HG03378 (cell line): ENCODE results near the gene ZBTB2.
A peak's percentile ranks its signal among the peaks of the same experiment; 100 is the strongest.

Source experiments
- ATAC-seq: cut with Tn5 transposase; IDR thresholded peaks from one replicate; pipeline ENCODE4 v1.9.1; 2021; ENCODE audit warnings: mild to moderate bottlenecking, moderate library complexity; ENCODE audit not compliant: unreplicated experiment

Gene ZBTB2, protein sequence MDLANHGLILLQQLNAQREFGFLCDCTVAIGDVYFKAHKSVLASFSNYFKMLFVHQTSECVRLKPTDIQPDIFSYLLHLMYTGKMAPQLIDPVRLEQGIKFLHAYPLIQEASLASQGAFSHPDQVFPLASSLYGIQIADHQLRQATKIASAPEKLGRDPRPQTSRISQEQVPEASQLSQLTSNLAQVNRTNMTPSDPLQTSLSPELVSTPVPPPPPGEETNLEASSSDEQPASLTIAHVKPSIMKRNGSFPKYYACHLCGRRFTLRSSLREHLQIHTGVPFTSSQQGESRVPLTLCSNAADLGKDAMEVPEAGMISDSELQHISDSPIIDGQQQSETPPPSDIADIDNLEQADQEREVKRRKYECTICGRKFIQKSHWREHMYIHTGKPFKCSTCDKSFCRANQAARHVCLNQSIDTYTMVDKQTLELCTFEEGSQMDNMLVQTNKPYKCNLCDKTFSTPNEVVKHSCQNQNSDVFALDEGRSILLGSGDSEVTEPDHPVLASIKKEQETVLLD

DNA sequence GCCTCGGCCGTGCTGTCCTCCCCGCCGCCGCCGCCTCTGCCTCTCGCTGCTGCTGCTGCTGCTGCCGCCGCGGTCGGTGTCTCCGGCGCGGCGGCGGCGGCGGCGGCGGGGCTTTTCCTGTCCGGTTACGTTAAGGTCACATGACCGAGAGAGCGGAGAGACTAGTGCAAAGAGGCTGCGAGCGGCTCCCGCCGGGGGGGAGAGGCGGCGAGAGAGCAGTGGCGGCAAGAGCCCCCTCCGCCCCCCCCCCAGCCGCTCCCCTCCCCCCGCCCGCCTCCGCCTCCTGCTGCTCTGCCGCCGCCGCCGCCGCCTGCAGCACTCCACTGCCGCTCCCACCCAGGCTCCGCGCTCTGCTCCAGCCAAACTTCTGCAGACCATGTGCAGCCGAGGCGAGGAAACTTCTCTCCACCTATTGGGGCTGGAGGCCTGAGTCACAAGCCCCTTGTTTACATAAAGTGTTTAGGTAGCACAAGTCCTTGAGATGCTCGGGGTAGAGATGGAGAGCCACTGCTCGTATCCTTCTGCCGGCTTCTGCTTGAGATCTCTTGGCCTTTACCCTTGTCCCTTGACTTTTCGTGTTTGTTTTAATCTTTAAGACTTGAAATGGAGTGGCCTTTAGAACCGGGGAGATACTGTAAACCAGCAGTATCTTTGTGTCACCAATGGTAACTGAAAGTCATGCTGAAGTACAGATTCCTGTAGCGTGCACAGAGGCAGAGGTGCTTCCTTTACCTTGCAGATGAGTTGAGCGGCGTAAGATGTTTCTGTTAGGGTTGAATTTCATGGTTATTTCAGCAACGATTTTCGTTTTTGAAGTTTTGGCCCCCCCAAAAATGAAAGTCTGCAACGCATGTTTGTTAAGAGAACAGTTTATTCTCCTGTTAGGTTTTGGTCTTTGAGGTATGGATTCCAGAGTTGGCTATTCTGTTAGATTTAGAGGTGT is at the start of gene ZBTB2:
Gene ZBTB2, minus strand, starts transcription at position 89 of the 943 bp plus-strand sequence. CDS start 17,922 bp downstream, outside the sequence.
- ATAC-seq, result peak; percentile 29

DNA sequence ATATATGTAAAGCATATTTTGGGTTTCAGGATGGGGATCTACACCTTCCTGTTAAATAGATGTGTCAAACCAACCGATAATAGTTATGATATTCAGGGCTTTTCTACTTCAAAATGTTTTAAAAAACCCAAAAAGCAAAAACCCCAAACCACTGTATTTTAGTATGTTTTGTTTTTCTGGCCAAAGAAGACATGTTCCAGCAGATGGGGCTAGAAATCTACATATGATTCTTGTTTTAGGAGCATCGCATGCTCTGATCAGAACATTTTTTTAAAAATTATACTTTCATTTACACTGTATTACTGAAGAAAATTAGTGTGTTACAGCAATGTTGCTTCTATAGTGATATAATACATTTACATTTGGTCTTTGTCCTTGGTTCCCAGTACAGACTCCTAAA is 49.6 kb upstream of the ZBTB2 start:
- ATAC-seq, result peak; percentile 27

DNA sequence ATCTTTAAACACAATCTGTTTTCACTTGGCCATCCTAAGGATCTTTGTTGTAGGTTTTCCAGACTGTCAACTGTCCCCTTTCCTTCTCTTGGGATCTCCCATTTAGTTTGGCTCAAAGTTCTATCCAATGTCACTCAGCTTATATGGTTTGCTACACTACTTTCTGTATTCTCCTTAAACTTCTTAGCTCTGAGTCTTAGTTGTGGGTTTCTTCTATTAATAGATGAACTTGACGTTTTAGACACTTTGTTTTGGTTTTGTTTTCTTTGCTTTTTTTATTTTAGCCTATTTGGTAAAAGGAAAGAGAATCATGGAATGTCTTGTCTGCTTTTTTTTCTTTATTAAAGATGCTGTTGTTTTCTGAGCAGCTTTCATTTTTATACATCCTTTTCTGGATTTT is 49.1 kb upstream of the ZBTB2 start:
- peak; percentile 53 for ATAC-seq

DNA sequence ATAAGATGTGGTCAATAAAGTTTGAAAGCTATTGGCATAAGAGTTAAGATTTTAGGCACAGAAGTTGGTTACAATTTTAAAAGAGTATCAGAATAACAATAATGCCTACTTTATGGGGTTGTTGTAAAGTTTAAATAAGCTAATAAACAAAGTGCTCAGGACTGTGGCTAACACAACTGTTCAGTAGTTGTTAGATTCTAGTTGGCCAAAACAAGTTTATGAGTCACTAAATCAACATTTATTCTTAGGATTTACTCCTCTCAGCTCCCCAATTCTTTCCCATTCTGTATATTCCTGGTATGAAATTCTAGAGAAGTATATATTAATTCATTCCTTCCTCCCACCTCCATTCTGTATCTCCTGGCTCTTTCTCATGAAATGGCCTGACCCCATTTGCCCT is 46.0 kb upstream of the ZBTB2 start:
- no peak for ATAC-seq

DNA sequence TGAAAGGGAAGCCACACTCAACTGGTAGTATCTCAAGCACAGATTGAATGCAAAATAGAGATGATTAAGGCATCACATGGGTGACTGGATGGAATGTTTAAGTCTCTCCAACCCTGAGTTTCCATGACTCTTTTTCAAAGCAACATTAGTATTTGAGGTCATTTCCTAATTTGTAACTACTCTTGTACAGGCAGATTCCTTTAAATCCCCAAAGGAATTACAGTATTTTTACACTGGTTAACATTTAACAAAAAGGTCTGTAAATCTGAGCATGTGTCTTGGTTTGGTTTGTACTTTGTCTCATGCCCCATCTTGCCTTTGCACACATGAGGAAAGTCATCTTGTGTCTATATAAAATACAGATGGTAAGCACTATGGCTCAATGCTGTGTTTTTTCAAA is 45.4 kb upstream of the ZBTB2 start:
- ATAC-seq, result no peak

DNA sequence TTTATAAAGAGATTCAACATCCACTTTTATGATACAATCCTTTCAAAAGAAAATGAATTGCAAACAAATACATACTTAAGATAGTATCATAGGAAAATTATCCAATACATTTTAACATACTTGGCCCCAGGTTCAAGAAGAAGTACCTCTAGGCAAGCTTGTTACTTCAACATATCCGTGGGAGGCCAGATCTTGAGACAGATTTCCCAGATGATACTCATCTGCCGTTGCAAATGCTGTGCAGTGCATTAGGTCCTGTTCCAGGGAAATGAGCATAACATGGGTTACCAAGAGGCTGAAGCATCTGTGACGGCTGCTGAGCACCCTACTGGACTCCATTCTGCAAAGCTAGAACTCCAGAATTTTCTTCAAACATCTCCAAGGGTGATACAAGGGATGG is 44.9 kb upstream of the ZBTB2 start:
- ATAC-seq, result no peak

DNA sequence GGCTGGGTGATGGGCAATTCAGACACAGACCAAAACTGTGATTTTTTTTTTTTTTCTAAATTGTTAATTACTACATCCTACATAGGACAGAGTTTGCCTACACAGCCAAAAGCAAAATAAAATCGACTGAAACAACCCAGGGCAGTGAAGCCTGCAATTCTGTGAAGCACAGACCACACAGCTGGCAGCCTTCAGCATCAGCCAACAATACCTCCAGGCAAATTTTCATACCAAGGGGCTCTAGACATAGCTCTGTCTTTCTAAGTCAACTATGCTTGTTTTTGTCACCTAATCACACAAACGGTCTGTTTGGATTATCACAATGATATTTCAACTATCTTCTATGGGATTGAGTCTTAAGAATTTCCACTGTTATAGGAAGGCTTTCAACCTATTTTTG is 43.0 kb upstream of the ZBTB2 start:
- no peak for ATAC-seq

DNA sequence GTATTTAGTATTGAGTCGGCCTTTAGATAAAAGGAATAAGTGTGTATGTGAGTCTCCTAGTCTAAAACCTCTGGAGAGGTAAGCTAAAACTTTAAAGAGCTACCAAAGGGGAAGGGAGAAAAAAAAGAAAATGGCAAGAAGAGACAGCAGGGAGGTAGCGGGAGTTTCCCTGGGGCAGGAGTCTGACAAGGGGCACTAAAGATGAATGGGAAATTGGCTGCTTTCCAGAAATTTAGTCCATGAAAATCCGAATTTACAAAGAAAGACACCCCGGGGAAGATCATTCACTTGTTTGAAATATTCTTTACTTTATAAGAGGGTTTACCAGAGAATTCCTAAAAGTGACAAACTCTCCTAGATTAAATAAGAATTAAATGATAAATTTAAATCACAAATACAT is 41.3 kb upstream of the ZBTB2 start:
- ATAC-seq, result no peak

DNA sequence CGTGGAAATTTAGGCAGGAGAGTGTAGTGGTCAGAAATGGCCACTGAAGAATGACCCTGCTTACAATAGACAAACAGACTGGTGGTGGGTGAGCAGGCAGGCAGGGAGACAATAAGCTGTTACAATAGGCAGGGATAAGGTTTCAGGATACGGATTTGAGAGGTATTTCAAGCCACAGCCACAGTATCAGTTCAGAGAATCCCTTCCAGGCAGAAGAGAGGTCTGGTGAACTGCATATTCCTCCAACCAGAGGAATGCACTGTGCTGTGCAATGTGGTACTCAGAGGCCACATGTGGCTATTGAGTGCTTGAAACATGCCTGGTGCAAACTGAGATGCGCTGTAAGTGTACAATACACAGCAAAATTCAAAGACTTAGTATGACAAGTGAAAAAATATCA is 40.0 kb upstream of the ZBTB2 start:
- ATAC-seq, result no peak

DNA sequence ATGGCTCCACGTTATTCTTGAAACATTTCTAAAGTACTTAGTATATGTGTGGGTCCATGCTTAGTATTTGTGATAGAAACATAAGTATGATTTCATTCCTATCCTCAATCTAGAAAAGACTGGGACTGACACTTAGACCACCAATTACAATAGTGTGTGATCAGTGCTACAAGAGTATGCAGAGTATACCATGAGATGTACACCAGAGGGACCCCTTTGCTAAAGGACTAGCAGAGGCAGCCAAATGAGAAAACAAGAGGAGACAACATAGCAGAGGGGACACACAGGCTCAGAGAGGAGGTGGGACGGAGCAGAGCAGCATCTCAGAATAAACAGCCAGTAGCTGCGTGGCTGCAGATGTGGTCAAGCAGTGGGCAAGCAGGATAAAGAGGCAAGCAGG is 39.5 kb upstream of the ZBTB2 start:
- no peak for ATAC-seq

DNA sequence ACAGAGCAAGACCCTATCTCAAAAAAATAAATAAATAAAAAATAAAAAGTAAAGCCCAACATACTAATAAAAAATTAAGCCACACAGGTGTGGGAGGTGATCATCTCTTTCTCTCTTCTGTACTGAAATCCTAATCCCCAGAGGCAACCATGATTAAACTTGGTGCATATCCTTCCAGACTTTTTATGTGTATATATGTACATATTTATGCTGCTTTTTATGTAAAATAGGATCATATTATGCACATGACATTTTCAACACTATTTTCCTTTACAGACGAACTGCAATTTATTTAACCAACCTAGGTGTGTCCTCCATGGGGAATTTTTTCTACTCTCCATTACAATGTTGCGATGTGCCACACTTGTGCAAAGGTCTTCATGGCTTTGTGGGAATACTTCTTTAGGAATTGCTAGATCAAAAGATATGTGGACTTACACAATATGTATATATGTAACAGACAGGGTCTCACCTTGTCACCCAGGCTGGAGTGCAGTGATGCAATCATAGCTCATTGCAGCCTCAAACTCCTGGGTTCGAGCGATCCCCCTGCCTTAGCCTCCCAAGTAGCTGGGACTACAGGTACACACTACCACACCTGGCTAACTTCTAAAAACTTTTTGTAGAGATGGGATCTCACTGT is 36.9 kb upstream of the ZBTB2 start:
- ATAC-seq, result no peak

DNA sequence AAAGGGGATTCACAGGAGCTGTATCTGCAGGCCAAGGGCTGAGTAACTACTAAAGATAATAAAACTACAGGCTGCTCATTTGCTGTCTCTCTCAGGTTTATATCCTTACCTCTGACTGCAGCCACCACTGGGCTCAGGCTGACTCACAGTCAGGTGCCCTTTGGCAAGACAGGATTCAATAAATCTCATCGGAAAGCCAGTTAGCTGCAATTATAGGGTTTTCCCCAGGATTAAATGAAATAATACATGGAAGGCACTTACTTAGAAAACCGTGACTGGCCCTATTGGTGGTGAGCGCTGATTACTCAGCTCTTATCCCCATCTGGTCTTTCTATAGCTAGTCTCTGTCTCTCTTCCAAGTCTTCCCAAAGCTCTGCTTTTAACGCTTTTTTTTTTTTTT is 34.2 kb upstream of the ZBTB2 start:
- no peak for ATAC-seq

DNA sequence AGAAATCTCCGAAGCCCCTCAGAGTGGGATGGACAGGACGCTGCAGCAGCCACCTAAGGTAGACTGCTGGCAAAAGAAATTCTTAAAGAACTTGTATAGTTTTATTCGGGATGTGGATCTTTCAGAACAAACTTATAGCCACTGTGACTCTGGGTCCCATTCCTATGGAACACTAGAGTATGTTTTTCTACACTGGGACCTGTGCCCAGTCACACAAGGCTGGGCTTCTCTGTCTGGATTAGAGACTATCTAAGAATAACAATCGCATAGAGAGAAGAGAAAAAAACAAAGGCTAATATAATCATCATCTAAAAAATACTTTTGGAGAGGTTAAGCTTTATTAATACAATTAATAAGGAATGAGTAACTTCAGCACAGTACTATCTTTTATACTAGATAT is 31.6 kb upstream of the ZBTB2 start:
- no peak for ATAC-seq

DNA sequence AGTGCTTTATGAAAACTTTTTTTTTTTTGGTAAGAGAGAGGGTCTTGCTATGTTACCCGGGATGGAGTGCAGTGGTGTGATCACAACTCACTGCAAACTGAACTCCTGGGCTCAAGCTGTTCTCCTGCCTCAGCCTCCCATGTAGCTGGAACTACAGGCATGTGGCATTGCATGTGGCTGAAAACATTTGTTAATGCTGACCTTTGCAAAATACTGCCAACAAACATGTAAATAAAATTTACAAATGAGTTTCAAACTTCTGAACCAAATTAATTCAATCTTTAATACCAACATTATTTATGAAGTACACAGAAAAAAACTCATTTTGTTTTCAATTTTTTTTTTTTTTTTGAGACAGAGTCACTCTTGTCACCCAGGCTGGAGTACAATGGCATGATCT is 26.1 kb upstream of the ZBTB2 start:
- no peak for ATAC-seq

DNA sequence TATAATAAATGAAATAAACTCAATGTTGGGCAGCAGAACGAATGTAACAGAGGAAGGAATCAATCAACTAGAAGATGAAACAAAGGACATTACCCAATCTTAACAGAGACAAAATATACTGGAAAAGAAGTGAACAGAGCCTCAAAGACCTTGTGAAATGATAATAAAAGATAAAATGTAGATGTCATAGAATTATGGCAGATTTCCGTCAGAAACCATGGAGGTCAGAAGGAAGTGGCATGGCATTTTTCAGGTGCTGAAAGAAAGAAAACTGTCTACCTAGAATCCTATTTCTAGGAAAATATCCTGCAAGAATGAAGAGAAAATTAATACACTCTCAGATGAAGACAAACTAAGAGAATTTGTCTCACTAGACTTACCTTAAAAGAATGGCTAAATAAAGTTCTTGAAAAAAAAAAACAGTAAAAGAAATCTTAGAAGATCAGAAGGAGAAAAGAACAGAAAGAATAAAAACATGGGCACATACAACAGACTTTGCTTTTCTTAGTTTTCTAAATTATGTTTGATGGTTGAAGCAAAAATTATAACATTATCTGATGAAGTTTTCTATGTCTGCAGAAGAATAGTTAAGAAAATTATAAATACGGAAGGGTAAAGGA is 23.4 kb upstream of the ZBTB2 start:
- ATAC-seq, result no peak

DNA sequence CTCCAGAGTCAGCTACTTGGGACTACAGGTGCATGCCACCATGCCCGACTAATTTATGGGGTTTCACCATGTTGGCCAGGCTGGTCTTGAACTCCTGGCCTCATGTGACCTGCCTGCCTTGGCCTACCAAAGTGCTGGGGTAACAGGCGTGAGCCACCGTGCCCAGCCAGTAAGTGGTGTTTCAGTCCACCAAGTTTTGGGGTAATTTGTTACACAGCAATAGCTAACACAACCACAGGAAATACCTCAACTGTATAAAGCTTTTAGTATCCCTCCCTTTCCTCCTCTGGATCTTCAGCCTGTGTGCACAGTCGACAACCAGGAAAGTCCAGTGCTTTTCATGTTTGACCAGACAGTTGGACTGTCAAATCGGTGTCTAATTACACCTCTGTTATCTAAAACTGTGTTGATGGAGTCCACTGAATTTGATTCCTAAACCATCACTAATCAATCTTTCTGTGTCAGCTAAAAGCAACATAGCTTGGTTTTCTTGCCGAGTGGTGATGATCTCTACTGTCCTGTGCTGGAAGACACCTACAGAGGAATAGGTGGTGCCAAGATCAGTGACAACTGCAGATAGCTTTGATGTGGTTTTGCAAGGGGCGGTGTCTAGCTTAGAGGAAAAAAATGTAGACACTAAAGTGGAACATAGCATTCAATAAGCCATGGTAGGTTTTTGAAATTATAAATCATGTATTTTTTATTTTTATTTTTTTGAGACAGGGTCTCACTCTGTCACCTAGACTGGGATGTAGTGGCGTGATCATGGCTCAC is 22.2 kb upstream of the ZBTB2 start:
- no peak for ATAC-seq

DNA sequence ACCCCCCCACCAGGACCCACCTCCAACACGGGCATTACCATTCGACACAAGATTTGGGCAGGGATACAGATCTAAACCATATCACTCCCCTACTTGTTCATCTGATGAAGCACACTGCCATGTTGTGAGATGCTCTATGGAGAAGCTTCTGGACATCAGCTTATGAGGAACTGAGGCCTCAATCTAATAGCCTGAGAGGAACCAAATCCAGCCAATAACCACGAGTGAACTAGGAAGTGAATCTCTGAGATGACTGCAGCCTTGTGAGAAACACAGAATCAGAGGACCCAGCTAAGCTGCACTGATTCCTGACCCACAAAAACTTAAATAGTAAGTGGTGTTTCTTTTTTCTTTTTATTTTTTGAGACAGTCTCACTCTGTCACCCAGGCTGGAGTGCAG is 21.6 kb upstream of the ZBTB2 start:
- no peak for ATAC-seq

DNA sequence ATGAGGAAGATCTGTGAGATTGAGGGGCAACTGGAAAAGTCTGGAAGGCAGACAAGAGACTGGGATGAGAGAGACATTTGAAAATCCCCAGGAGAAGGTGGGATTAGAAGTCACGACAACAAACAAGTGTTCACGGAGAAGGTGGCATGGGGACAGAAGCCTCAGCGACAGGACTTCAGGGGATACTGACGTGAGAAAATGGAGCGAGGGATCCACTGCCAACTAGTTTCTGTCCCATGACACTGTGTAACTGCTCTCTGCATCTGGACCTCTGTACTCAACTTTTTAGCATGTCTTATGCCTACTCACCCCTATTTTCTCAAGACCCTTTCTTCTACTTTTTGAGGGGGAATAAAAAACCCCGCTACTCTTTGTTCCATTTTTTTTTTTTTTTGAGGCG is 18.3 kb upstream of the ZBTB2 start:
- no peak for ATAC-seq

DNA sequence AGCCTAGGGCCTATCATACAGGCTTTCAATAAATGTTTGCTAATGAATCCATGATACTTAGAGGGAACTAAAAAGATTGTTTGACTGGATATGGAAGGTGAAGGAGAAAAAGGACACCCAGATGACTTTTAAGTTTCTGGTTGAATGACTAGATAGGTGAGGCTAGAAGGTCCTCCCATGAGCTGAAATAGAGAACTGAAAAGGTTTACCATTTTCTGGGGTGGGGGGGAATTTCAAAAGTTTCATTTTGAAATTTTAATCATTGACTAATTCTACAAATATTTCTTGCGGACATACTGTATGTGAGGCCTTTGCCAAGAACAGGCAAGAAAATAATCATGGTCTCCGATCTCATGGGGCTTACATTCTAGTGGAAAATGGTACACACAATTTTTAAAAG is 17.9 kb upstream of the ZBTB2 start:
- ATAC-seq, result peak; percentile 70

DNA sequence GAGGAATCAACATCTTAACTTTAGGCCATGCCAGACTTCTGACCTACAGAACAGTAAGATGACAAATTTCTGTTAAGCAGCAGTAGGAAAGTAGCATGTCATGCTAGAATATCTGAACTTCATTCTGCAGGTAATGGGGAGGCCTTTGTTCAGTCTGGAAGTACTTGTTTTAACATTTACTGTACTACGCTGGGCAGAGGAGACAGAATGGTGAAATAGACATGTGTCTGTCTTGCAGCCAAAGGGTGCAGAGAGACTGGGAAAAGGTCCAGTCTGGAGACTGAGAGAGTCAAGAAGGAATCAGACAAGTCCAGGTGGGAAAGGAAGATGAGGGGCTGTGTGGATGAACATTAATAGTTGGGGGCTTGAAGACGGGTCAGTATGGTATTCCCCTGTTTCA is 17.5 kb upstream of the ZBTB2 start:
- ATAC-seq, result no peak
